GM21381 (cell line): ENCODE data around the gene KMT2C.
"Not testable (repeated sequence)": the region's sequence is repeated elsewhere in the genome, so short reads cannot be mapped to it uniquely, and the experiment has no call there.

ENCODE experiments used
- ATAC-seq: cut with Tn5 transposase; IDR thresholded peaks from one replicate; pipeline ENCODE4 v1.9.1; 2021; ENCODE audit warnings: mild to moderate bottlenecking, moderate library complexity; ENCODE audit not compliant: unreplicated experiment

The KMT2C gene

GRCh38 chr7:152313831-152314604 lies 121.8 kb downstream of the KMT2C start:
- no peak for ATAC-seq

DNA sequence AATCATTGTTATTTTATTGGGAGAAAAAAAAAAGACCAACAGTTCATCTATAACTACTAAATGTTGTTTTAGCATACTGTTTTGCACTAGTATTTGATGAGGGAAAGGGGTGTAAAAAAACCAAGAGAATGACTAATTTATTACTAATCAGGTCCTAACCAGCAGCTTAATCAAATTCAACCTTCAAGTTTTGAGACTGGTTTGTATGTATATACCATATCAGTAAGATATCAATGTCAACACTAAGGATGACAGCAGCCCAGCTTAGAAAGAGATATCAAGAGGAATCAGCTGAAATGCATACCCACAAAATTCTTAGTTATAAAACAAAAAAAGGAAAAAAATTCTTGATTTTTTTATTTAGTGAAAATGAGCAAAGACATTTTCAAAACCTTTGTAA lies 122.6 kb downstream of the KMT2C start:
- ATAC-seq = no peak

DNA sequence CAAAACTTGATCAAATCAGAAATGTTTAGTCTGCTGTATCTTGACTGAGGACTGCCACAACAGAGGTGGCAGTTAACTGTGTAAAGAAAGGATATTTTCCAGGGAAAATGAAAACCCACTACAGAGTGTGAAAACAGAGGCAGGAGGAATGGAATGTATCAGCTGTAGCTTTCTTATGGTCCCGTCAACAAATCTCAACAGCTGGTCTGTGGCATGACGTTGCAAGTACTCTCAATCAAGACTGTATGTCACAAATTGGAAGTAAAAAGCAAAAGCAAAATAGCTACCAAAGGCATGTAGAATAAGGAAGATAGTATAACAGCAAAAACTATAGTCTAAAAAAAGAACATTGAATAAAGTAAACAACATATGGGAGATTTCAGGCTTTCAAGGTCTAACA lies 123.5 kb downstream of the KMT2C start:
- no peak for ATAC-seq

DNA sequence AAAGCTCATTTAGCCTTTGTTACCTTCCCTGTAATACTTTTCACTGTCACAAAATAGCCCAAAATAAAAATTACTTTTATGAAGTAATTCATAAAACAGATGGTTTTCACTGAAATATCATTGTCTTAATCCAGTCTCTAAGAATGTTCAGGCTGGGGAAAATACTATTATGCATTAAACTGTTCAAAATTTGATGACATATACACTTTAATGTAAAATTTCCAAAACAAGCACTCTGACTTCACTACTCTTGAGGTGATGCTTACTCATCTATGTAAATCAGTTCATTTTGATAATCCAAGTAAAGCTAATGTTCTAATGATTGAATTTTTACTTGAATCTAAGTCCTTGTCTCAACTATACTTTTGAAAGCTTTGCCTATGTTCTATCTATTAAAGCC lies 127.9 kb downstream of the KMT2C start:
- no peak for ATAC-seq

DNA sequence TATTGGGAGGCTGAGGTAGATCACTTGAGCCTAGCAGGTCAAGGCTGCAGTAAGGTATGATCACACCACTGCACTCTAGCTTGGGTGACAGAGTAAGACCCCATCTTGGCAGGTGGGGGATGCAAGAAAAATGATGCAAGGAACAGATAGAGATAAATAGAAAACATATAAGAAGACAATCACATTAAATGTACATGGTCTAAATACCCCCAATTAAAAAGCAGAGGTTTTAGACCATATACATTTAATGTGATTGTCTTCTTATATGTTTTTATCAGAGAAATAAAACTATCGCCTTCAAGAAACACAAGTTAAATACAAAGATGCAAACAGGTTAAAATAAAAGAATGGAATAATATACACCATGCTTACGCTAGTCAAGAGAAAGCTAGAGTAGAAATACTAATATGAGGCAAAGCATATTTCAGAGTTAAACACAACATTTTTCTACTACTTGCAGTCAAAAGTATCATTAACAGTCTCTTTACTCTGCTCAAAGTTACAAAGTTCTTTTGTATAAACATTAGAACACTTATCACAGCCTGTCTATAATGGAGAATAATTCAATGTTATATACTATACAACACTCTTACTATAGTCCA lies 136.2 kb downstream of the KMT2C start:
- not testable (repeated sequence) for ATAC-seq

DNA sequence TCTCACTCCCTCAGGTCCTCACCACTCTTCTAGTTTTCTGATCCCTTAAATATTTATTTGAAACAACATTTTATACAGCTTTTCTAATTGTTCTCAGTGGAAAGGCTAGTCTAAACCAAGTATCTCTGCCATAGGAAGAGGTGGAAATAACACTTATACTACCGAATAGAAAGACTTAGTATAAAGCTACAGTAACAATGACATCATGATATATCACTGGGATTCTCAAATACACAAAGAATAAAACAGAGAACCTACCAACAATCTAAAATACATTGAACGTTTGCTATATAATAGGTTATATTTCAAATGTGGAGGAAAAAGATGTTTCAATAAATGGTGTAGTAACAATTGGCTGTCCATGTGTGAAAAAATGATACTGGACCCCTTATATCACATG lies 142.9 kb downstream of the KMT2C start:
- ATAC-seq = no peak

- not testable (repeated sequence) for ATAC-seq
These were observed 148.8 kb downstream of the KMT2C start for GRCh38 chr7:152286972-152287371.

GRCh38 chr7:152286219-152286618 lies 149.6 kb downstream of the KMT2C start:
- ATAC-seq = not testable (repeated sequence)

GRCh38 chr7:152284998-152285397 lies 150.8 kb downstream of the KMT2C start:
- ATAC-seq = not testable (repeated sequence)

GRCh38 chr7:152277687-152278086 lies 158.1 kb downstream of the KMT2C start:
- ATAC-seq = not testable (repeated sequence)

- not testable (repeated sequence) for ATAC-seq
These were observed 165.4 kb downstream of the KMT2C start for GRCh38 chr7:152270427-152270826.

- ATAC-seq = not testable (repeated sequence)
These were observed 168.9 kb downstream of the KMT2C start for GRCh38 chr7:152266859-152267258.

DNA sequence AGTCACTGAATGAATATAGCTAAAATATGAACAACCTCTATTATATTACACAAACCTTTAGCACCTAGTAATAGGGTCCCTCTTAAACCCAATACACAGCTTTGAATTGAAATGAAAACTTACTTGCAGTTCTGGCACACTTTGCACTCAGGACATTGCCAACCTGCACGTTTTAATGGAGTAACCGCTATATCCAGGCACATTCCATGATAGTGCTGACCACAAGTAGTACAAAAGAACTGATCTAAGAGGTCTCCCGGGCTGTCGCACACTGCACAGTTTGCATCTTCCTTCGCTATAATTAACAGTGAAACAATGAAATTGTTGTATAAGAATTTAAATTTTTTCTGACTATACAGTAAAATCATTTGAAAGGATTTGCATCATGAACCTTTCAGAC lies 170.9 kb downstream of the KMT2C start:
- ATAC-seq = not testable (repeated sequence)

DNA sequence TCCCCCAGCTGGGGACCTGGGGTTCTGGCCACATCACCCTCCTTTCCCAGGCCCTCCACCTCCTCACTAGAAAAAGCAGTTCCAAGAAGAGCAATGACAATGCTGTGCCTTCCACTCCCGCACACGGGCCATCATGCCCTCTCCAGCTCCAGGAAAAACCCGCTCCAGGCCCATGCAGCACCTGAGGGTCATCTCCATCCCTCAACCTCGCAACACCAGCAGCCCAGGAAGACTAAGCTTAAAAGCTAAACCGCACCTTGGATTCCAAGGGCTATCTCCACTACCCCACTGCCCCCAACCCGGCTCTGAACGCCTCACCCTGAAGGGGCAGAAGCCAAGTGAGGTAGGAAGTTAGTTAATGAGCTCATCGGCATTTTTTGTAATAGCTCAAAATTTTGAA lies 173.7 kb downstream of the KMT2C start:
- ATAC-seq = not testable (repeated sequence)

DNA sequence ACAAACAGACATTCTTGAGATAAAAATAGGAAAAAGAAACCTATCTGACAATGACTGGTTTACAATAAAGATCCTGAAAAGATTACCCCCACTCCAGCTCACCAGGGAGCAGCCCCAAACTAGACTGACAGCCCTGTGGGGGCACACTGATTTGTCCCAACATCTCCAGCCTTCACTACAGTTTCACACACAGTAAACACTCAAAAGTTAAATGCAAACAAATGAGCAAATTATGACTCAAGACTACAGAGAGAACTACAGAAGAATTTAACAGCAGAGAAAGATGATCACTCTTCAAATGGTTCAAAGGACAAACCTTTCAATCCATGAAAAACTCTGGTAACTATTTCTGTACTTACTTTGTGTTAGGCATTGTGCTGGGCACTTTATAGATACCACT lies 176.2 kb downstream of the KMT2C start:
- ATAC-seq = not testable (repeated sequence)

DNA sequence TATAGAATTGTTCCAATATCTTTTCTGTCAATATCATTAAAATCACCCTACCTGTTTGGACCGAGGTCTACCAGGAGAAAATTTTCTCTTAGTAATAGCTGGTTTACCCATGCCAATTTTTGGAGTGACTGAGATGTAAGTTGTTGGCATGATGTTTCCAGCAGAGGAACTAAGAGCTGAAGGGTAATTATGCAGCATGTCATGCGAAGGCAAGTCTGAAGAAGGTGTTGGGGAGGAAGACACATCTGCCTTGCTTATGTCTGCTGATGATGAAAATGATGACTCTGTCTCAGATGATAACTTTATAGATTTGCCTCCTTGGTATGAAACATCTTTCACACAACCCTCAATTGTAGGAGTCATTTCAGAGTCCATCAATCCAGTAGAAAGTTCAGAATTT lies 188.0 kb downstream of the KMT2C start:
- not testable (repeated sequence) for ATAC-seq

GRCh38 chr7:152245417-152245816 lies 190.4 kb downstream of the KMT2C start:
- ATAC-seq = not testable (repeated sequence)

GRCh38 chr7:152243464-152243863 lies 192.3 kb downstream of the KMT2C start:
- ATAC-seq = not testable (repeated sequence)

DNA sequence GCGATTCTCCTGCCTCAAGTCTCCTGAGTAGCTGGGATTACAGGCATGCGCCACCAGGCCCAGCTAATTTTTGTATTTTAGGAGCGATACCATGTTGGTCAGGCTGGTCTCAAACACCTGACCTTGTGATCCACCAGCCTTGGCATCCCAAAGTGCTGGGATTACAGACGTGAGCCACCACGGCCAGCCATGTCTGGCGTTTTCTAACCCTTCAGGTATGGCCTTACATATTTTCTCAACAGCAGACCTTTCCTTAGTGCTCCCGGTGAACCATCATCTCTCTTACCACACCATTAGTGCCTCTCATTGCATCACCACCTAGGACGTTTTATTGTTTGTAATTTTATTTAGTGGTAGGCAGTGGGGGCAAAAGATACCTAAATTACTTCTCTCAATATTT lies 194.5 kb downstream of the KMT2C start:
- not testable (repeated sequence) for ATAC-seq

- not testable (repeated sequence) for ATAC-seq
These were observed 199.5 kb downstream of the KMT2C start for GRCh38 chr7:152236306-152236705.

GRCh38 chr7:152234421-152234820 lies 201.4 kb downstream of the KMT2C start:
- ATAC-seq = not testable (repeated sequence)

GRCh38 chr7:152231089-152231488 lies 204.7 kb downstream of the KMT2C start:
- ATAC-seq = no peak
